OCI-LY7 (cell line): ENCODE data around the gene DAP. TPM values are rescaled to one million over a fixed set of nuclear protein-coding genes. Genes with fewer than 3 reads are reported as not detected.

Experiments used
- BruUV-seq: library from RNA; stranded (reverse); fragments of 400-500 nt; replicated peaks from 2 replicates; lab custom pipeline; 2021; lab: Mats Ljungman, UMichigan
- CTCF ChIA-PET: fragments of 300-600 bp; sonication (Branson Sonifier 250); formaldehyde crosslinking; loops from one replicate; lab custom pipeline; 2022; ENCODE audit warnings: antibody characterized with exemption; ENCODE audit not compliant: unreplicated experiment; lab: Charles Lee
- POLR2A ChIA-PET: fragments of 300-600 bp; sonication (Branson Sonifier 250); formaldehyde crosslinking; loops from one replicate; lab custom pipeline; 2022; ENCODE audit warnings: antibody characterized with exemption; lab: Charles Lee
- DNase-seq: peaks from one replicate; pipeline ENCODE4 v3.0.0-alpha.2; 2015; ENCODE audit warnings: low spot score
- H2AFZ ChIP-seq: fragments of 200-600 bp; sonication (generic), shearing (Covaris generic); 2 replicates; pipeline ENCODE4 v1.6.1; 2014; ENCODE audit warnings: mild to moderate bottlenecking, antibody characterized with exemption, low read length, moderate library complexity
- H3K27ac ChIP-seq: fragments of 200-600 bp; sonication (generic); 2 replicates; pipeline ENCODE4 v1.5.1; 2014; ENCODE audit warnings: mixed run types, low read depth, mild to moderate bottlenecking, moderate library complexity, low read length, inconsistent platforms; ENCODE audit not compliant: poor library complexity, severe bottlenecking
- H3K36me3 ChIP-seq: fragments of 200-600 bp; sonication (generic); 2 replicates; pipeline ENCODE4 v1.6.1; 2014; ENCODE audit warnings: mild to moderate bottlenecking, antibody characterized with exemption, low read length, moderate library complexity, mixed read lengths; ENCODE audit not compliant: insufficient read depth
- H3K4me1 ChIP-seq: fragments of 200-600 bp; sonication (generic); 2 replicates; pipeline ENCODE4 v1.5.1; 2014; ENCODE audit warnings: mild to moderate bottlenecking, low read length; ENCODE audit not compliant: insufficient read depth, poor library complexity, severe bottlenecking
- H3K4me2 ChIP-seq: fragments of 200-600 bp; sonication (generic); 2 replicates; pipeline ENCODE4 v1.6.1; 2014; ENCODE audit warnings: mild to moderate bottlenecking, low read length
- H3K4me3 ChIP-seq: fragments of 200-600 bp; sonication (generic); 2 replicates; pipeline ENCODE4 v1.5.1; 2014; ENCODE audit warnings: mild to moderate bottlenecking, low read depth, low read length; ENCODE audit not compliant: poor library complexity, severe bottlenecking
- H3K79me2 ChIP-seq: fragments of 200-600 bp; sonication (generic); 2 replicates; pipeline ENCODE4 v1.6.1; 2016; ENCODE audit warnings: low read depth, mild to moderate bottlenecking, low read length, moderate library complexity, mixed read lengths; ENCODE audit not compliant: insufficient read depth
- H3K9me2 ChIP-seq: fragments of 200-600 bp; sonication (generic); 2 replicates; pipeline ENCODE4 v1.6.1; 2016; ENCODE audit warnings: mild to moderate bottlenecking, low read length, mixed read lengths; ENCODE audit not compliant: insufficient read depth
- H3K9me3 ChIP-seq: fragments of 200-600 bp; sonication (generic); 2 replicates; pipeline ENCODE4 v1.6.1; 2014; ENCODE audit warnings: mild to moderate bottlenecking, mixed run types, low read length, mixed read lengths
- H4K20me1 ChIP-seq: fragments of 200-600 bp; sonication (generic); 2 replicates; pipeline ENCODE4 v1.6.1; 2014; ENCODE audit warnings: mild to moderate bottlenecking, antibody characterized with exemption, low read length, moderate library complexity, mixed read lengths; ENCODE audit not compliant: insufficient read depth
- CTCF ChIP-seq: fragments of 200-600 bp; sonication (generic); conservative IDR thresholded peaks from 2 replicates; pipeline ENCODE4 v1.5.1; 2014; ENCODE audit warnings: mild to moderate bottlenecking, antibody characterized with exemption, low read length, moderate library complexity, mixed read lengths
- EZH2phosphoT487 ChIP-seq: fragments of 200-600 bp; sonication (generic); IDR thresholded peaks from 2 replicates; pipeline ENCODE4 v1.6.1; 2018; ENCODE audit warnings: low read depth, borderline replicate concordance, mild to moderate bottlenecking, mixed run types, antibody characterized with exemption, low read length, moderate library complexity, mixed read lengths
- intact Hi-C: fragments of 100-400 bp; cut with micrococcal nuclease; formaldehyde crosslinking; loops from one replicate; pipeline ENCODE4 v1.10.0; 2022; ENCODE audit not compliant: unreplicated experiment
- total RNA-seq, 2 experiments: library from RNA; depleted of rRNA in 1 of 2; stranded (reverse); fragments of >200 nt in 1 of 2; shearing (Covaris generic) in 1 of 2; gene quantifications; 2 replicates each; pipeline ENCODE4 v1.2.3, GENCODE V29; 2014 to 2022

Gene DAP
- total RNA-seq, 2 experiments from 2014 or later = 21.5 to 96.1 TPM

- H3K79me2 ChIP-seq = no peaks in the 10 kb centered on the region; the same call in 1 of the 2 replicates
- H3K4me2 ChIP-seq = peak overlapping the region; percentile 38
- peak; percentile 85 for DNase-seq
- no peaks in the 10 kb centered on the region for H4K20me1 ChIP-seq
- intact Hi-C loops = loop anchor here (2.0 kb wide), 1 partner anchor 35 kb away; no protein-coding TSS in a partner anchor
- H3K36me3 ChIP-seq = peaks cover 69% of the 10 kb centered on the region
- CTCF ChIA-PET = no interaction called here
- BruUV-seq = no TSS peak
- peaks cover 11% of the 10 kb centered on the region; the same call in 1 of the 2 replicates for H3K9me3 ChIP-seq
- H3K9me2 ChIP-seq = no peaks in the 10 kb centered on the region
- TF ChIP-seq CTCF (no peak), EZH2phosphoT487 (no peak)
- H3K27ac ChIP-seq = peak overlapping the region; percentile 46
- no peak overlapping the region for H2AFZ ChIP-seq
- H3K4me1 ChIP-seq = peaks cover 18% of the 10 kb centered on the region
- H3K4me3 ChIP-seq = no peak overlapping the region
- POLR2A ChIA-PET = interaction anchor here (0.8 to 2.0 kb wide), 3 partner anchors 10 to 29 kb away, joined by 3 to 9 read pairs (median 4); no protein-coding TSS in a partner anchor
Observed at GRCh38 chr5:10735569-10736276, 25.3 kb downstream of the DAP start.

- no peaks in the 10 kb centered on the region; the same call in 1 of the 2 replicates for H3K79me2 ChIP-seq
- H3K36me3 ChIP-seq = peaks cover 61% of the 10 kb centered on the region
- CTCF ChIA-PET = no interaction called here
Observed at GRCh38 chr5:10734832-10735523, 26.1 kb downstream of the DAP start.

More at GRCh38 chr5:10734832-10735523, 26.1 kb downstream of the DAP start:
- no peak for DNase-seq
- Histone ChIP-seq H3K9me2 (no peaks in the 10 kb centered on the region), H3K4me1 (peaks cover 18% of the 10 kb centered on the region), H3K4me2 (no peak overlapping the region), H3K27ac (no peak overlapping the region), H3K4me3 (no peak overlapping the region), H3K9me3 (peaks cover 4% of the 10 kb centered on the region; the same call in 1 of the 2 replicates), H4K20me1 (no peaks in the 10 kb centered on the region), H2AFZ (no peak overlapping the region)
- TF ChIP-seq CTCF (no peak), EZH2phosphoT487 (no peak)
- no TSS peak for BruUV-seq
- POLR2A ChIA-PET = interaction anchor here (0.6 to 2.0 kb wide), 6 partner anchors 9 to 395 kb away, joined by 3 to 9 read pairs (median 3); no protein-coding TSS in a partner anchor
- intact Hi-C loops = no loop called here
